HG02970 (cell line): ENCODE data around the gene ZNF148.
"Not testable (repeated sequence)": the region's sequence is repeated elsewhere in the genome, so short reads cannot be mapped to it uniquely, and the experiment has no call there.

Source experiments
- ATAC-seq: cut with Tn5 transposase; IDR thresholded peaks from one replicate; pipeline ENCODE4 v1.9.1; 2021; ENCODE audit warnings: mild to moderate bottlenecking, moderate library complexity, moderate number of reproducible peaks; ENCODE audit not compliant: unreplicated experiment, low FRiP score

ZNF148 gene, protein sequence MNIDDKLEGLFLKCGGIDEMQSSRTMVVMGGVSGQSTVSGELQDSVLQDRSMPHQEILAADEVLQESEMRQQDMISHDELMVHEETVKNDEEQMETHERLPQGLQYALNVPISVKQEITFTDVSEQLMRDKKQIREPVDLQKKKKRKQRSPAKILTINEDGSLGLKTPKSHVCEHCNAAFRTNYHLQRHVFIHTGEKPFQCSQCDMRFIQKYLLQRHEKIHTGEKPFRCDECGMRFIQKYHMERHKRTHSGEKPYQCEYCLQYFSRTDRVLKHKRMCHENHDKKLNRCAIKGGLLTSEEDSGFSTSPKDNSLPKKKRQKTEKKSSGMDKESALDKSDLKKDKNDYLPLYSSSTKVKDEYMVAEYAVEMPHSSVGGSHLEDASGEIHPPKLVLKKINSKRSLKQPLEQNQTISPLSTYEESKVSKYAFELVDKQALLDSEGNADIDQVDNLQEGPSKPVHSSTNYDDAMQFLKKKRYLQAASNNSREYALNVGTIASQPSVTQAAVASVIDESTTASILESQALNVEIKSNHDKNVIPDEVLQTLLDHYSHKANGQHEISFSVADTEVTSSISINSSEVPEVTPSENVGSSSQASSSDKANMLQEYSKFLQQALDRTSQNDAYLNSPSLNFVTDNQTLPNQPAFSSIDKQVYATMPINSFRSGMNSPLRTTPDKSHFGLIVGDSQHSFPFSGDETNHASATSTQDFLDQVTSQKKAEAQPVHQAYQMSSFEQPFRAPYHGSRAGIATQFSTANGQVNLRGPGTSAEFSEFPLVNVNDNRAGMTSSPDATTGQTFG

DNA sequence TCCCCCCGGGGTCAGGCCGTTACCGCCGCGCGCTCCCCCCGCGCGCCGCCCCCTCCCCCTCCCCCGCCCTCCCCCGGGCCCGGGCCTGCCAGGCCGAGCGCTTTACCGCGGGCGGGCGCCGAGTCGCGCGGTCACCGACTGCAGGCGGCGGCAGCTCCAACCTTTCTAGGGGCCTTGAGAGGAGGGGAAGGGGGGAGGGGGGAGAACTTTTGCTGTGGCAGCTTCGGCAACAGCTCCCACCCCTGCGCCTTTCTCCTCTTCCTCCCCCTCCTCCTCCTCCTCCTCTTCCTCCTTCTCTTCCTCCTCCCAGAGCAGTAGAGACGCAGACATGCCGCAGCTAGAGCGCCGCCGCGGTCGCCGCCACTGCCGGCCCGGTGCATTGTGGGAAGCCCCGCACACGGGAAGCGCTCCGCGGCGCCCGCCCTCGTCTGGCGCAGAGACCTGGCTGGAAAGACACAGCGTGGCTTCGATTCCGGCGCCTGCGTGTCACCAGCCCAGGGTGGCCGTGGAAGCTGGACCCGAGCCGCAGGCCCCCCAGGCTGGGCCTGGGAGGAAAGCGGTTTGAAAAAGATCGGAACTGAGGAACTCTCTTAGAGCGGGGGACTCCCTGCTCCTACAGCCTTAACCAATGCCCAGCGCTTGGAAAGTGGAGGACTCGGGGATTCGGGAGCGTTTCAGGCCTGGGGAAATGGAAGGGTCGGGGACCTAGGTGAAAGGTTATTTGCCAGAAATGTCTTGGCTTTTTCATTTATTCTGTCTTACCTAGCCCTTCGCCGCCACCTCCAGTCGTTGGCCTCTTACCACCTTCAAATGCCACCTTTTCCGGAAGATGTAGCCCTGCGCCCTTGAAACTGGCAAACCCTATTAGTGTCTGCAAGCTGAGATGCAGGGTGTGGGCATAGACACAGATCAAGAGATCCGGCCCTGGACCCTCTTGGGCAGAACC is at the start of gene ZNF148:
Gene ZNF148, minus strand, starts transcription at position 330 of the 946 bp plus-strand sequence. CDS start 61,685 bp downstream, outside the sequence.
- ATAC-seq = peak; percentile 84

DNA sequence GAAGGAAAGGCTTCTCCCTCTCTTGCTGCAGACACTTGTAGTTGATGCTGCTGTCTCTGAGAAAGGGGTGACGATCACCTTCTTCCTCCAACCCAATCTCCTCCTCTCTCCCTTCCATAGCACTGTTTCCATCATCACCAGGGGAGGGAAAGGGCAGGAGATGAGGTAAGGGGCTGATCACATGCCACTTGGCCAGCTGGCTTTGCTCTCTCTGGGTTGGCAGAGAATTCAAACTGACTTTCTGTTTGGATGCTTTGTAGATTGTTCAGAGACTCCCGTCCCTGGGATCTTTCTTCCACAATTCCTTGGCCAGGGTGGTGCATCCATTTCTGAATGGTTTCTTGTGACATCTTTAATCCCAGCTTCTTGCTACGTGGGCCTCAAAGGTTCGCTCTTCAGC is 43.2 kb upstream of the ZNF148 start:
- no peak for ATAC-seq

DNA sequence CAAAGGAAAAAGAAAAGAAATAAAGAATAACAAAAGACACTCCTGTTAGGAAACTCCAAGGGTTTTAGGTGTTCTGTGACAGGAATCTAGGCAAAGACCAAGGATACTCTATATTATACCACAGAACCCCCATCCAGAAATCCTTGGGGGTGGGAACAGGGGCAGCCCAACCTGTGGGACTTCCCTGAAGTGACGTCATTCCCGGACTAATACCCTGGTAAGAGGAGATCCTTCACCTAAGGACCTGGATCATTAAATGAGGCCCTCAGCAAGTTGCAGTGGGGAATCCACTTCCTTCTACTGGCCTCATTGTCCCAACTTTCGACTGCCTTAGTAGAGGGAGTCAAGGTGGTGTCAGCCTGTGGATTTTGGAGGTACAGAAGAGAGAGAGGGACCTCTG is 41.1 kb upstream of the ZNF148 start:
- ATAC-seq = no peak

DNA sequence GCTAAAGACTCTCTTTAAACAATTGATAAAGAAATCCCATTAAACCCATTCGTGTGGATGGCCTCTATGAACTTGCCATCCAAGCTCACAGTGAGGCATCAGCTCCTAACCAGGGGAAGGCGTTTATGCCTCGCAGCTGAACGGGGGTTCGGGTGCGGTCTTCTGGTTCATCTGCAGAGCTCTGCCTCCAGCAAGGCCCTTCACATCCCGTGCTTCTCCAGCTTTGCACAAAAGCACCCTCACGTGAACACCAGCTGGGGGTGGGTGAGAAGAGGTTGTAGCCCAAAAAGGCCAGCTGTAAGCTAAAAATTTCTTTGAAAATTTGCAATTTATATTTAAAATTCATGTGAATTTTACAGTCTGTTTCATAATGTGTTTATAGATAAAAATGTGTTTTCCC is 39.5 kb upstream of the ZNF148 start:
- ATAC-seq = no peak

DNA sequence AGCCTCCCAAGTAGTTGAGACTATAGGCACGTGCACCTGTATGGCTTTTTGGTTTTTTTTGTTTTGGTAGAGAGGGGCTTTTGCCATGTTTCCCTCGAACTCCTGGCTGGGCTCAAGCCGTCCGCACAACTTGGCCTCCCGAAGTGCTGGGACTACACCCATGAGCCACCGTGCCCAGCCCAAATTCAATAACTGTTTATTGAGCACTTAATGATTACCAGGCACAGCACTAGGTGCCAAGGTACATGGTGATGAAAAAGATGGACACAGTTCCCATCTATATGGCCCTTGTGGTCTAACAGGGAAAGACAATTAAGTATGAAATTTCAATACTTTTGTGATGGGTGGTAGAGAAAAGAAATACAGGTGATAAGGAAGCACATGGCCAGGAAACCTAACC is 35.8 kb upstream of the ZNF148 start:
- ATAC-seq = no peak

DNA sequence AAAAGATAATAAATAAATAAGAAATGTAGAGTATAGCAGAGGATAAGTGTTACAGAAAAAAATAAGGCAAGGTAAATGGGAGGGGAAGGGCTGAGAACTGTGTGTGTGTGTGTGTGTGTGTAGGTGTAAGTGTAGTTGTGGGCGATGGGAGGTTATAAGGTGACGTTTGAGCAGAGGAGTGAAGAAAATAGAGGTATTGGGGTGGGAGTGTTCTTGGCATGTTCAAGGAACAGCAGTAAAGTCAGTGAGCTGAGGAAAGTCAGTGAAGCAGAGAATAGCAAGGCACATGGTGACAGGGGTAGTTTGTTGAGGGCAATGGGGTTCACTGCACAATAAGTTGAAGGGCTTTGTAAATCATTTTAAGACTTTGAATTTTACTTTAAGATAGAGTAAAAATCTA is 30.9 kb upstream of the ZNF148 start:
- ATAC-seq = no peak

DNA sequence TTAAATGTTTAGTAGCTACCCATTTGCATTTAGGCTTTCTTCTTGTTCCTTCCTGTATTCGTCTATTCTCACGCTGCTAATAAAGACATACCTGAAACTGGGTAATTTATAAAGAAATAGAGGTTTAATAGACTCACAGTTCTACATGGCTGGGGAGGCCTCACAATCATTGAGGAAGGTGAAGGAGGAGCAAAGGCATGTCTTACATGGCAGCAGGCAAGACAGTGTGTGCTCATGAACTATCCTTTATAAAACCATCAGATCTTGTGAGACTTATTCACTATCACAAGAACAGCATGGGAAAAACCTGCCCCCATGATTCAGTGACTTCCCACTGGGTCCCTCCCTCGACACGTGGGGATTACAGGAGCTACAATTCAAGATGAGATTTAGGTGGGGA is 30.4 kb upstream of the ZNF148 start:
- not testable (repeated sequence) for ATAC-seq

DNA sequence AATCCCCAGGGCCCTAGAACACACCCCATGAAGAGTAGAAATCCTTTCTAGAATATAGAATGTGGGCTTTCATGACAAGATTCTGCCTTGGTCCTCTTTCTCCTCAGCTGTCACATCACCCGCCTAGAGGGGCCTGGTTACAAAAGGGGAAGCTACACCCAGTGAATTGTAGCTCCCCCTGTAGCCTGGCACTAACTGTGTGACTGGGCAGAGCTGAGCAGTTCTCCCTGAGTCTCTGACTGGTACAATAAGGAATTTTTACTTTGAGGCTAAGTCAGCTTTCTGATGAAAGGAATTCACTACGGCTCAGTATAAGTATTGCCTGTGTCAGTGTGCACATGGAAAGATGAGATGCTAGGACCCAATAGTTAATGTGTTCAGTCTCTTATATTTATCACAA is 28.7 kb upstream of the ZNF148 start:
- no peak for ATAC-seq

DNA sequence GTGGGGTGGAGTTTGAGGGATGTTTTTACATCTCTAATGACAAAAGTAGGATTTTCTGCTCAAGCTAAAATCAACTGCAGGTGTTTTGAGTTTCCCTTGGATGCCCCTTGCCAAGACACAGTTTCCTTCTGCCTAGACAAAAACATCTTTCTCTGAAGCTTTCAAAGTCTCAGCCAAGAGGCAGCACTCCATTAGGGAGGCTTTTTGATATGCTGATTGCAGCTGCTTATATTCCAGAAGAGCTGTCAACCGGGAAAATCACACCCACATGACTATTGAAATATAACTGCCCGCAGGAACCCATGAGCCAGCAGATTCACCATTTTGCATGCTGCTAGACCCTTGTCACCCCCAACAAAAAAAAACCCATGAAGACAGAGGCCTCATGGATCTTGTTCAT is 27.5 kb upstream of the ZNF148 start:
- ATAC-seq = no peak

DNA sequence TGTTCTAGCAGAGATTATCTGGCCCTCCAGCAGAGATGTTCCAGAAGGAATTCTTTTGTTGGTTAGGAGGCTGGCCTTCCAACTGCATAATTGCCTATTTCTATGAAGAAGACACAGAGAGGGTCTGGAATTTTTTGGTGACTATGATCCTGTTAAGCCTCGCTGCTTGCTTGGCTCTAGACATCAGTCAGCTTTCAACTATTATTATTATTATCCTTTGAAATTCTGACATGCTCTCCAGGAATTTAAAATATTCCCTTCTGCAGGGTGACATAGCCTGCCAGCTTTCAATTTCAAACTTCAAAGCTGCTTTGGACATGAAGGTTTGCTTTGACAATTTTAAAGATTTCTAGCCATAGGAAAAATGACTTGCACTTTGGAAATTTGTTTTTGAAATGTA is 26.3 kb upstream of the ZNF148 start:
- no peak for ATAC-seq

DNA sequence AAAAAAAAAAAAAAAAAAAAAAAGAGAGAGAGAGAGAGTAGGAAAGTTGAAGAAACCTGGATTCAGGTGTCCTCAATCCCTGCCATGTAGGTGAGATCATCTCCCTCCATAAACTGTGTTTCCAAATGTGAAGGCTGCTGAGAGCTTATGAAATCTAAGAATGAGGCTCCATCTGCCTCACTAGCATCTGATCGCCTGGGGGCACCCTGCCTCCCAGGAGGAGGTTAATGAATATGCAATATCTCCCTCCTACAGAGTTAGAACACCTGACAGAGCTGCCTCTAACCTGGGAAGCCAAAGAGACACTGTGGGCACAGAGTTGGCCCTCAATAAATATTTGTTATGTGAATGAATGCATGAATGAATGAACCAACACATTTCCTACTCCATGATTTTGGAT is 23.8 kb upstream of the ZNF148 start:
- no peak for ATAC-seq

DNA sequence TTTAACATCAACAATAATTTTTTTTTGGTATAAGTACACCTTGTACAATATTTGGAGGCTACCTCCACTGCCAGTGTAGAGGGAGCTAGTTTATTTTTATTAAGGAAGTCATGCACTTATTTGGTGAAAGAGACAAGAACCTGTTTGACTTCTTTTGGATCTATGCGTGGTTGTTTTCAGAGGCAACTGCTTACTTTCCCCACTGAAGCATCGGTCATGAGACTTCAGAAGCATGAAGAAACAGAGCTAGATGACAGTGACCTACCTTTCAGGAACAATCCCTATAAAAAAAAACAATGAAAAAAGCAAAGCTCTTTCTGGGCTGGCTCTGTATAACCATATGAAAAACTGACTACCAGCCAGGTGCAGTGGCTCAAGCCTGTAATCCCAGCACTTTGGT is 20.0 kb upstream of the ZNF148 start:
- no peak for ATAC-seq

DNA sequence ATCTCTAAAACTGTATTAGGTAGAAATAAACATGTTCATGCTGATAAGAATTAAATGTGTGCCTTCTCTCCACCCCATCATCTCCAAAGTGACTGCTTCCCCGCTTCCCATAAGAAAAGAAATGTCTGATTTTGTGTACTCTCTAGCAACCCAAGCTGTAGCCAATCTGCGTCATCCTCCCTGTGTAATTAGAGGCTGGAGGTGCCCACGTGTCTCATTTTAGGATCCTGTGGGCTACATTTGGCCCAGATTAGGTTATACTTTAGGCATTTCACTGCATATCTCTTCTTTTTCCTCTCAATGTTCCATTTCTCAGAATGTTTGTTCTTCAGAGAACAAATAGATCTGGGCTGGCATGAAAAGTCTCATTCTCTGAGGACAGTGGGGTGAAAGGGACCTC is 19.3 kb upstream of the ZNF148 start:
- ATAC-seq = no peak

DNA sequence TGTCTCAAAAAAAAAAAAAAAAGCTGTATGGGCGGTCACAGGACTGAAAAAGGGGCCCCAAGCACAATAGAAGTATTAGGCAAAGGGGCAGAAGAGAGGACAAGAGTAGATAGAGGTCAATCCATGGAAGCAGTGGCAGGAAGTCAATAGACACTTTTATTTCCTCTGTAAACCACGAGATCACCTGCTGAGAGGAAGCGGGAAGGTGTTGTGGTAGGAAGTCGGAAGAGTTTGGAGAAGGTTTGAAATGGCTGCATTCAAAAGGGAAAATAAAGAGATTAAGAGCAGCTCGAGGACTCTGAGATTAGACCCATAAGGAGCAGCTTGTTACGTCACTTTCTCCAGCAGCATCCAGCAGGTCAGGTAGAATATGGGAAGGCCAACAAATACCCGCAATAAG is 14.2 kb upstream of the ZNF148 start:
- ATAC-seq = no peak

DNA sequence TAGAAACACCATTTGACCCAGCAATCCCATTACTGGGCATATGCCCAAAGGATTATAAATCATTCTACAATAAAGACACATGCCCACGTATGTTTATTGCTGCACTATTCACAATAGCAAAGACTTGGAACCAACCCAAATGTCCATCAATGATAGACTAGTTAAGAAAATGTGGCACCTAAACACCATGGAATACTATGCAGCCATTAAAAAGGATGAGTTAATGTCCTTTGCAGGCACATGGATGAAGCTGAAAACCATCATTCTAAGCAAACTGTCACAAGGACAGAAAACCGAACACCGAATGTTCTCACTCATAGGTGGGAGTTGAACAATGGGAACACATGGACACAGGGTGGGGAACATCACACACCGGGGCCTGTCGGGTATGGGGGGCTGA is 13.2 kb upstream of the ZNF148 start:
- ATAC-seq = not testable (repeated sequence)

DNA sequence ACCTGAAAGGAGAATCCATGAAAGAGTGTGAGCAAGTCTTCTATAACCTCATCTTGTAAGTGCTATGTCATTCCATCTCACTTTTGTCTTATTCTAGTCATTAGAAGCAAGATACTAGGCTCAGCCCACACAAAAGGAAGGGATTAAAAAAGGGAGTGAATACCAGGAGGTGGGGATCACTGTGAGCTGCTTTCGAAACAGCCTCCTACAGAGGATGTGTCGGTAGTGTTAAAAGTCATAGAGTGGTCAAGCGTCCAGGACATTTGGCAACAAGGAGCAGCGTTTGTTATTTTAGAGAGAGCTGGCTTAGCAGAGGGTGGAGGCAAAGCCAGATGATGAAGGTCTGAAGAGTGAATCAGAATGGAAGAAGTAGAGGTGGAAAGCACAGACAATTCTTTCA is 11.7 kb upstream of the ZNF148 start:
- ATAC-seq = no peak

DNA sequence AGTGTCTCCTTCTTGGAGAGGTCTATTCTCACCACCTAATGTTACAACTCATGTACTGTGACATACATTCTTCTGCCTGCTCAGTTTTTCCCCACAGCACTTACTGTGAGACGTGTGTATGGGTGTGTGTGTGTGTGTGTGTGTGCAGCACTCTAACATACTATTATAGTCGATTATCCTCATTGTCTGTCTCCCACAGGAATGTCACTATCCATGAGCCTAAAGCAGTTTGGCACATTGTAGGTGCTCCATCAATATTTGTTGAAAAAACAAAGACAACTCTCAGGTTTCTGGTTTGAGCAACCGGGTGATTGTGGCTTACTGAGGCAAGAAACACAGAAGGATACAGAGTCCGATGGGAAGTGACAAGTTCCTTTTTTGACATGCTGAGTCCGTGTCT is 8.6 kb upstream of the ZNF148 start:
- ATAC-seq = no peak

DNA sequence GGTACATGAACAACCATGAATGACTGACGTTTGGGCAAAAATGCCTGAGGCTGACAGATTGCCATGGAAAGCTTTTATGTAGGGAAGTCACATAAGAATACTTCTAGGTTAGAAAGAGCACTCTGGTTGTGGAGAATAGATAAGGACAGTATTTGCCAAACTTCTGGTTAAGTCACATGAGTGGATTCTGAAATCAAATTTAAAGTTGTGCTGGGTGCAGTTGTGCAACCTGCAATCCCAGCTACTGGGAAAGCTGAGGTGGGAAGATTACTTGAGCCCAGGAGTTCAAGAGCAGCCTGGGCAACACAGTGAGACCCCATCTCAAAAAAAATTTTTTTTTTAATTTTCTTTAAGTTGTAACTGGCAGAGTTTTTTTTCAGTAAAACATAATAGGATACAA is 7.2 kb upstream of the ZNF148 start:
- ATAC-seq = no peak

DNA sequence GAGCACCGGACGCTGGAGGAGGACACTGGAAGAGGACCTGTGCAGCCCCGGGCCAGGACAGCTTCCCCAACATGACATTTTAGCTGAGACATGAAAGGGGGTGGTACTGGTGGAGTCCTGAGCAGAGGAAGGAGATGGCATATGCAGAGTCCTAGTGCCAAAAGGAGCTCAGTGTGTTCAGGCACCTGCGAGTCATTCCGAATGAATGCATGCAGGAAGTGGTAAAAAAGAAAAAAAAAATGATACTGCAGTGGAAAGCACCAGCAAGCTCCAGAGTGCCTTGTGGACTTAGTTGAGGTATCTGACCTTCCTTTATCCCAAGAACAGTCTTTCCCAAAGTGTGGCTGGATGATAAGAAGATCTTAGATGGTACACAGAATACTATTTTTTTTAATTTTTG is 6.6 kb upstream of the ZNF148 start:
- ATAC-seq = no peak

DNA sequence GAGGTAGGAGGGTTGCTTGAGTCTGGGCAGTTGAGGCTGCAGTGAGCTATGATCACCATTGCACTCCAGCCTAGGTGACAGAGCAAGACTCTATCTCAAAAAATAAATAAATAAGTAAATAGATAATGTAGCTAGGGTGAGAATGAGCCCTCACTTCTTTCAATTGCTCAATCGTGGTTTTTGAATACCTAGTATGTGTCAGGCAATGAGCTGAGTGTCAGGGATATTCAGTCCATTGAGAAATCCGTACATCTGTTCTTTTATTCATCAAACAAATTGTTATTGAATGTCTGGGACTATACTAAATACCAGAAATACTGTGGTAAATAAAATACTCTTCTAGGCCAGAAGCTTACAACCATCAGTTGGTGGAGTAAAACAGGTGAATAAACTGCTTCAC is 6.2 kb upstream of the ZNF148 start:
- no peak for ATAC-seq

DNA sequence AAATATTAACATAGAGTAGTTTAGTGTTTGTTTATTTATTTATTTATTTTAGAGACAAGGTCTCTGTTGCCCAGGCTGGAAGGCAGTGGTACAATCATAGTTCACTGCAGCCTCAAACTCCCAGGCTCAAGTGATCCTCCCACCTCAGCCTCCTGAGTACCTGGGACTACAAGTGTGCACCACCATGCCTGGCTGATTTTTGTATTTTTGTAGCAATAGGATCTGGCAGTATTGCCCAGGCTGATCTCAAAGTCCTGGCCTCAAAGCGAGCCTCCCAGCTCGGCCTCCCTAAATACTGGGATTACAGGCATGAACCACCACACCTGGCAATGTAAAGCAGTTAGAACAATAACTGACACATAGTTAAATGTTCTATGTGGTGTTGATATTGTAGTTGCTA is 4.4 kb upstream of the ZNF148 start:
- ATAC-seq = no peak
